Measurements from ENCODE around the gene KDM4B. TPM values are rescaled to one million over a fixed set of nuclear protein-coding genes. Genes with fewer than 3 reads are reported as not detected.
A peak's percentile ranks its signal among the peaks of the same experiment; 100 is the strongest.

The KDM4B gene
- total and polyA plus RNA-seq, 10 of the 15 experiments (the other 5 are each of a cell fraction or from before 2014, with no cell fraction given) = 0.47 to 49.6 (median 16.2) TPM

DNA sequence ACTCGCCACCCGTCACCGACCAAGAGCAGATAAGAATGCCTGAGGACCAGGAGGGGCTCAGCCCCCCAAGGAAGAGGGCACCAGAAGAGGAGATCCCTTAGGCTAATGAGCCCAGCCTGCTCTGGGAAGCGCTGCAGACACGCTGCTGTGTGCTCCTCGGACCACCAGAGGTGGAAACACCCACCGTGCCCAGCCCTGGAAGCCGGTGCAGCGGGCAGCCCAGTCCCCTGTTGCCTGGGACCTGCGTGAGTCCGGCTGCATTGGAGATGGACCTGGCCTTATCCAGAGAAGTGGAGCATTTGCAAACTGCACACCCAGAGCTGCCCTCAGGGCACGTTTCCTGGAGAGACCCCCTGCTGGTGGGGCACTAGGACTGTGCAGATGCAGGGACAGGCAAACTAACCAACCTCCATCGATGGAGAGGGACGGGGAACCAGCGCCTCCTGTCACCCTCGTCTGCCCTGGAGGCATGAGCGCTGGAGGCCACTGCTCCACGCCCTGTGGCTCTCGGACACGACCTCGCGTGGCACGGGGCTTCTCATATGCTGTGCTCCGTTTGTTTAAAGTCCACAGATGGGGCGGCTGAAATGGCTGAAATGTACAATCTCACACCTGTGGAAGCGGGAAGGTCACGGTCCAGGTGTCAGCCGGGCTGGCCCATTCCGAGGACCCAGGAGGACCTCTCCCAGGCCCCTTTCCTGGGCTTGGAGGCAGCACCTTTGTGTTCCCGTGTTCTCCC, 153.9 kb downstream of the KDM4B start:
- ChIA-PET CTCF (no interaction called here), RAD21 (ENCODE audit: unreplicated experiment) (no interaction called here), SMC1A (ENCODE audit: uncharacterized antibody, unreplicated experiment) (no interaction called here), POLR2A (no interaction called here)
- FAIRE-seq = no peak
- H4K20me1 ChIP-seq (ENCODE audit: control insufficient read depth, insufficient read depth) = no peaks in the 10 kb centered on the region
- TF ChIP-seq RCOR1 (conservative IDR thresholded peaks at IDR 0.05; ENCODE audit: low read depth, low read length) (no peak), RUNX3 (IDR thresholded peaks at IDR 0.05; ENCODE audit: low read length) (no peak), ZBED1 (IDR thresholded peaks at IDR 0.05; ENCODE audit: borderline replicate concordance) (no peak), ZNF274 (IDR thresholded peaks at IDR 0.05; ENCODE audit: insufficient read depth, insufficient read length) (no peak), CHD1 (IDR thresholded peaks at IDR 0.05; ENCODE audit: low read depth, low read length) (no peak), NFIC (IDR thresholded peaks at IDR 0.05; ENCODE audit: low read depth, low read length) (no peak), RAD51 (IDR thresholded peaks at IDR 0.05) (no peak), FOXK2 (IDR thresholded peaks at IDR 0.05) (no peak), MYB (IDR thresholded peaks at IDR 0.05; ENCODE audit: borderline replicate concordance, low read depth, low read length) (no peak), CHD2 (IDR thresholded peaks at IDR 0.05; ENCODE audit: borderline replicate concordance, low read depth, low read length) (no peak), FOS (IDR thresholded peaks at IDR 0.05; ENCODE audit: borderline replicate concordance, extremely low read depth, insufficient read length) (no peak), CHD4 (IDR thresholded peaks at IDR 0.05) (no peak), IKZF2 (IDR thresholded peaks at IDR 0.05) (no peak), NRF1 (conservative IDR thresholded peaks at IDR 0.05; ENCODE audit: low read depth, low read length) (no peak), POLR2AphosphoS2 (IDR thresholded peaks at IDR 0.05; ENCODE audit: low read depth, low read length) (no peak), MEF2A (IDR thresholded peaks at IDR 0.05; ENCODE audit: insufficient read depth, low read depth, low read length) (no peak), STAT3 (IDR thresholded peaks at IDR 0.05; ENCODE audit: low read depth, low read length) (no peak)
- TF ChIP-seq, protein P1, sequence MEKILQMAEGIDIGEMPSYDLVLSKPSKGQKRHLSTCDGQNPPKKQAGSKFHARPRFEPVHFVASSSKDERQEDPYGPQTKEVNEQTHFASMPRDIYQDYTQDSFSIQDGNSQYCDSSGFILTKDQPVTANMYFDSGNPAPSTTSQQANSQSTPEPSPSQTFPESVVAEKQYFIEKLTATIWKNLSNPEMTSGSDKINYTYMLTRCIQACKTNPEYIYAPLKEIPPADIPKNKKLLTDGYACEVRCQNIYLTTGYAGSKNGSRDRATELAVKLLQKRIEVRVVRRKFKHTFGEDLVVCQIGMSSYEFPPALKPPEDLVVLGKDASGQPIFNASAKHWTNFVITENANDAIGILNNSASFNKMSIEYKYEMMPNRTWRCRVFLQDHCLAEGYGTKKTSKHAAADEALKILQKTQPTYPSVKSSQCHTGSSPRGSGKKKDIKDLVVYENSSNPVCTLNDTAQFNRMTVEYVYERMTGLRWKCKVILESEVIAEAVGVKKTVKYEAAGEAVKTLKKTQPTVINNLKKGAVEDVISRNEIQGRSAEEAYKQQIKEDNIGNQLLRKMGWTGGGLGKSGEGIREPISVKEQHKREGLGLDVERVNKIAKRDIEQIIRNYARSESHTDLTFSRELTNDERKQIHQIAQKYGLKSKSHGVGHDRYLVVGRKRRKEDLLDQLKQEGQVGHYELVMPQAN (conservative IDR thresholded peaks at IDR 0.05) = no peak
- TF ChIP-seq, protein P2, sequence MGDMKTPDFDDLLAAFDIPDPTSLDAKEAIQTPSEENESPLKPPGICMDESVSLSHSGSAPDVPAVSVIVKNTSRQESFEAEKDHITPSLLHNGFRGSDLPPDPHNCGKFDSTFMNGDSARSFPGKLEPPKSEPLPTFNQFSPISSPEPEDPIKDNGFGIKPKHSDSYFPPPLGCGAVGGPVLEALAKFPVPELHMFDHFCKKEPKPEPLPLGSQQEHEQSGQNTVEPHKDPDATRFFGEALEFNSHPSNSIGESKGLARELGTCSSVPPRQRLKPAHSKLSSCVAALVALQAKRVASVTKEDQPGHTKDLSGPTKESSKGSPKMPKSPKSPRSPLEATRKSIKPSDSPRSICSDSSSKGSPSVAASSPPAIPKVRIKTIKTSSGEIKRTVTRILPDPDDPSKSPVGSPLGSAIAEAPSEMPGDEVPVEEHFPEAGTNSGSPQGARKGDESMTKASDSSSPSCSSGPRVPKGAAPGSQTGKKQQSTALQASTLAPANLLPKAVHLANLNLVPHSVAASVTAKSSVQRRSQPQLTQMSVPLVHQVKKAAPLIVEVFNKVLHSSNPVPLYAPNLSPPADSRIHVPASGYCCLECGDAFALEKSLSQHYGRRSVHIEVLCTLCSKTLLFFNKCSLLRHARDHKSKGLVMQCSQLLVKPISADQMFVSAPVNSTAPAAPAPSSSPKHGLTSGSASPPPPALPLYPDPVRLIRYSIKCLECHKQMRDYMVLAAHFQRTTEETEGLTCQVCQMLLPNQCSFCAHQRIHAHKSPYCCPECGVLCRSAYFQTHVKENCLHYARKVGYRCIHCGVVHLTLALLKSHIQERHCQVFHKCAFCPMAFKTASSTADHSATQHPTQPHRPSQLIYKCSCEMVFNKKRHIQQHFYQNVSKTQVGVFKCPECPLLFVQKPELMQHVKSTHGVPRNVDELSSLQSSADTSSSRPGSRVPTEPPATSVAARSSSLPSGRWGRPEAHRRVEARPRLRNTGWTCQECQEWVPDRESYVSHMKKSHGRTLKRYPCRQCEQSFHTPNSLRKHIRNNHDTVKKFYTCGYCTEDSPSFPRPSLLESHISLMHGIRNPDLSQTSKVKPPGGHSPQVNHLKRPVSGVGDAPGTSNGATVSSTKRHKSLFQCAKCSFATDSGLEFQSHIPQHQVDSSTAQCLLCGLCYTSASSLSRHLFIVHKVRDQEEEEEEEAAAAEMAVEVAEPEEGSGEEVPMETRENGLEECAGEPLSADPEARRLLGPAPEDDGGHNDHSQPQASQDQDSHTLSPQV (IDR thresholded peaks at IDR 0.05) = no peak
- H3K27me3 ChIP-seq (replicated peaks in 1 of 2; ENCODE audit: control insufficient read depth in 2 of 2, insufficient read depth in 2 of 2, low read length in 1 of 2) = no peaks in the 10 kb centered on the region
- H3K36me3 ChIP-seq (ENCODE audit: control insufficient read depth in 2 of 2, insufficient read depth in 2 of 2, low read length in 1 of 2) = peaks cover 0 to 1% of the 10 kb centered on the region in 2 experiments; a peak in 3 of 4 replicates
- in situ Hi-C loops (cut with MboI) = no loop called here
- ATAC-seq = no peak
- 92% methylated on average over 30 of the region's 30 CpGs for WGBS (ENCODE audit: insufficient coverage, insufficient replicate concordance, low lambda C conversion rate, missing lambda C conversion rate)
- no peaks in the 10 kb centered on the region for H3K79me2 ChIP-seq (ENCODE audit: control insufficient read depth, insufficient read depth, low read length)
- DNase-seq (ENCODE audit: low read depth, low spot score) = no peak
- no peak overlapping the region for H2AFZ ChIP-seq (ENCODE audit: control insufficient read depth, low read depth, low read length)
- BruUV-seq (replicated peaks) = TSS peak; percentile 40
- intact Hi-C loops (cut with micrococcal nuclease; ENCODE audit: unreplicated experiment) = no loop called here
- H3K9me3 ChIP-seq (replicated peaks; ENCODE audit: control insufficient read depth, insufficient read depth, low read length) = no peaks in the 10 kb centered on the region
- no peak overlapping the region for H3K4me3 ChIP-seq
- no peak overlapping the region for H3K4me2 ChIP-seq (ENCODE audit: control insufficient read depth, insufficient read depth)
- no peak overlapping the region for H3K9ac ChIP-seq (ENCODE audit: control insufficient read depth, insufficient read depth, low read length)
- peaks cover 22% of the 10 kb centered on the region for H3K4me1 ChIP-seq (ENCODE audit: control insufficient read depth, insufficient read depth, low read length)
- H3K27ac ChIP-seq (ENCODE audit: control insufficient read depth, insufficient read depth) = no peak overlapping the region

Measured in GM12878 (cell line).